ENCODE measurements around the gene CCR1.

Gene CCR1

GRCh38 chr3:46194868-46195553 is 13.1 kb downstream of the CCR1 start:
- DNase-seq (ENCODE audit: low read depth): no peak
- no peak overlapping the region for H3K4me3 ChIP-seq (ENCODE audit: control insufficient read depth, low read depth, low read length)
- TF ChIP-seq CTCF (IDR thresholded peaks at IDR 0.05; ENCODE audit: control insufficient read depth, insufficient read depth, low read depth, low read length, missing control alignments): no peak

- H3K4me3 ChIP-seq (ENCODE audit: control insufficient read depth, low read depth, low read length): no peak overlapping the region
- DNase-seq (ENCODE audit: low read depth): no peak
- no peak for TF ChIP-seq CTCF (IDR thresholded peaks at IDR 0.05; ENCODE audit: control insufficient read depth, insufficient read depth, low read depth, low read length, missing control alignments)
Measured at GRCh38 chr3:46193436-46193835, 14.7 kb downstream of the CCR1 start.

GRCh38 chr3:46192939-46193338 is 15.2 kb downstream of the CCR1 start:
- DNase-seq (ENCODE audit: low read depth): no peak
- no peak overlapping the region for H3K4me3 ChIP-seq (ENCODE audit: control insufficient read depth, low read depth, low read length)
- no peak for TF ChIP-seq CTCF (IDR thresholded peaks at IDR 0.05; ENCODE audit: control insufficient read depth, insufficient read depth, low read depth, low read length, missing control alignments)

GRCh38 chr3:46191730-46192129 is 16.4 kb downstream of the CCR1 start:
- no peak for TF ChIP-seq CTCF (IDR thresholded peaks at IDR 0.05; ENCODE audit: control insufficient read depth, insufficient read depth, low read depth, low read length, missing control alignments)
- no peak overlapping the region for H3K4me3 ChIP-seq (ENCODE audit: control insufficient read depth, low read depth, low read length)
- no peak for DNase-seq (ENCODE audit: low read depth)

GRCh38 chr3:46188708-46189107 is 19.4 kb downstream of the CCR1 start:
- no peak for TF ChIP-seq CTCF (IDR thresholded peaks at IDR 0.05; ENCODE audit: control insufficient read depth, insufficient read depth, low read depth, low read length, missing control alignments)
- H3K4me3 ChIP-seq (ENCODE audit: control insufficient read depth, low read depth, low read length): no peak overlapping the region
- DNase-seq (ENCODE audit: low read depth): no peak

- no peak for DNase-seq (ENCODE audit: low read depth)
- TF ChIP-seq CTCF (IDR thresholded peaks at IDR 0.05; ENCODE audit: control insufficient read depth, insufficient read depth, low read depth, low read length, missing control alignments): no peak
- H3K4me3 ChIP-seq (ENCODE audit: control insufficient read depth, low read depth, low read length): no peak overlapping the region
Measured at GRCh38 chr3:46187876-46188275, 20.2 kb downstream of the CCR1 start.

GRCh38 chr3:46187341-46187700 is 20.8 kb downstream of the CCR1 start:
- H3K4me3 ChIP-seq (ENCODE audit: control insufficient read depth, low read depth, low read length): no peak overlapping the region
- TF ChIP-seq CTCF (IDR thresholded peaks at IDR 0.05; ENCODE audit: control insufficient read depth, insufficient read depth, low read depth, low read length, missing control alignments): no peak
- no peak for DNase-seq (ENCODE audit: low read depth)

All from AG09309 (cell line).